Measurements from ENCODE around the gene NOP16.

DNA sequence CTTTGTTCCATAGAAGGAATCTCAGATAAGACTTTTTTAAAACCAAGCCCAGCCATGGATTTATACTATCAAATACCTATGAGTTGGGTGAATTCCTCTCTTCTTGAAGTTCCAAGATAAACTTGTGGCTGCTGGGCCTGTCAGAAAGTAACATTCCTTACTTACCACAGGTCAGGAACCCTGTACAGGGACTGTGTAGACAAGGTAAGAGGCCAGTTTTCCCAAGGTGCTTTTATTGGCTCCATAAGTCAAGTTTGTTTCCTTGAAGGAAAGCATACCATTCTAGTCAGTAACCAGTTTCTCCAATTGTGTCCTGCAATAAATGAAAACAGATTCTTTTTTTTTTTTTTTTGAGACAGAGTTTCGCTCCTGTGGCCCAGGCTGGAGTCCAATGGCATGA is 36.7 kb upstream of the NOP16 start:
- TF ChIP-seq, protein P1, sequence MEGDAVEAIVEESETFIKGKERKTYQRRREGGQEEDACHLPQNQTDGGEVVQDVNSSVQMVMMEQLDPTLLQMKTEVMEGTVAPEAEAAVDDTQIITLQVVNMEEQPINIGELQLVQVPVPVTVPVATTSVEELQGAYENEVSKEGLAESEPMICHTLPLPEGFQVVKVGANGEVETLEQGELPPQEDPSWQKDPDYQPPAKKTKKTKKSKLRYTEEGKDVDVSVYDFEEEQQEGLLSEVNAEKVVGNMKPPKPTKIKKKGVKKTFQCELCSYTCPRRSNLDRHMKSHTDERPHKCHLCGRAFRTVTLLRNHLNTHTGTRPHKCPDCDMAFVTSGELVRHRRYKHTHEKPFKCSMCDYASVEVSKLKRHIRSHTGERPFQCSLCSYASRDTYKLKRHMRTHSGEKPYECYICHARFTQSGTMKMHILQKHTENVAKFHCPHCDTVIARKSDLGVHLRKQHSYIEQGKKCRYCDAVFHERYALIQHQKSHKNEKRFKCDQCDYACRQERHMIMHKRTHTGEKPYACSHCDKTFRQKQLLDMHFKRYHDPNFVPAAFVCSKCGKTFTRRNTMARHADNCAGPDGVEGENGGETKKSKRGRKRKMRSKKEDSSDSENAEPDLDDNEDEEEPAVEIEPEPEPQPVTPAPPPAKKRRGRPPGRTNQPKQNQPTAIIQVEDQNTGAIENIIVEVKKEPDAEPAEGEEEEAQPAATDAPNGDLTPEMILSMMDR (conservative IDR thresholded peaks at IDR 0.05 in 1 of 2, IDR thresholded peaks at IDR 0.05 in 1 of 2; ENCODE audit: extremely low read depth in 1 of 2, insufficient read depth in 1 of 2, low read depth in 1 of 2, low read length in 2 of 2) = no peak
- TF ChIP-seq EZH2 (IDR thresholded peaks at IDR 0.05; ENCODE audit: borderline replicate concordance, low read length) = no peak

Data from mammary epithelial cell (primary cell).